Uterus (tissue), 4 donors: Measurements from ENCODE around the gene FCF1. TPM values are rescaled to one million over a fixed set of nuclear protein-coding genes. Genes with fewer than 3 reads are reported as not detected.
"Not testable (repeated sequence)": the region's sequence is repeated elsewhere in the genome, so short reads cannot be mapped to it uniquely, and the experiment has no call there.

Experiments
- DNase-seq, 2 donors: peaks; one replicate each; pipeline ENCODE4 v3.0.0-alpha.2; 2019 to 2020
- H3K27ac ChIP-seq, 2 donors: fragments of 200-600 bp; sonication (generic); 1 replicate in 1 of 2; 2 replicates in 1 of 2; pipeline ENCODE4 v1.5.1; 2016 to 2018
- H3K27me3 ChIP-seq, 2 donors: fragments of 200-600 bp; sonication (generic); one replicate each; pipeline ENCODE4 v1.5.1; 2018 to 2019; ENCODE audit warnings: control low read depth in 1 of 2
- H3K36me3 ChIP-seq, 2 donors: fragments of 200-600 bp; sonication (generic); one replicate each; pipeline ENCODE4 v1.5.1; 2019; ENCODE audit warnings: control low read depth in 1 of 2
- H3K4me1 ChIP-seq, 2 donors: fragments of 200-600 bp; sonication (generic); one replicate each; pipeline ENCODE4 v1.5.1; 2018 to 2019; ENCODE audit warnings: control low read depth in 1 of 2
- H3K4me3 ChIP-seq, 2 donors: fragments of 200-600 bp; sonication (generic); 1 replicate in 1 of 2; 2 replicates in 1 of 2; pipeline ENCODE4 v1.5.1; 2018 to 2019; ENCODE audit warnings: mild to moderate bottlenecking in 1 of 2
- H3K9me3 ChIP-seq, 2 donors: fragments of 200-600 bp; sonication (generic); one replicate each; pipeline ENCODE4 v1.5.1; 2019; ENCODE audit warnings: control low read depth in 1 of 2
- CTCF ChIP-seq, 4 experiments: fragments of 200-600 bp in 2 of 4; fragments of 450-650 bp in 2 of 4; sonication (generic) in 2 of 4; IDR thresholded peaks; one replicate each; pipeline ENCODE4 v1.5.1; 2016 to 2019; ENCODE audit warnings: antibody characterized with exemption in 4 of 4, mild to moderate bottlenecking in 2 of 4, moderate library complexity in 1 of 4
- POLR2A ChIP-seq, 2 donors: fragments of 450-650 bp; IDR thresholded peaks; one replicate each; pipeline ENCODE4 v1.6.1; 2016; ENCODE audit warnings: antibody characterized with exemption in 2 of 2, mild to moderate bottlenecking in 1 of 2, moderate library complexity in 1 of 2
- intact Hi-C: fragments of 100-400 bp; cut with DNase I; formaldehyde crosslinking; loops from one replicate; pipeline ENCODE4 v1.15.1; 2023; ENCODE audit warnings: low total_unique reads
- total RNA-seq, 4 donors: library from RNA; depleted of rRNA in 3 of 4; stranded (reverse); fragments of >200 nt in 3 of 4; gene quantifications; one replicate each; pipeline versions ENCODE4 v1.1.0 to v1.2.4, GENCODE V29; 2014 to 2023
- donor health status: DM: yes; HTN: yes; CAD: no.

The FCF1 gene
- total RNA-seq, 4 donors from 2014 or later = 6.4 to 116 (median 46.6) TPM

- Histone ChIP-seq H3K36me3 (no peaks in the 10 kb centered on the region), H3K27me3 (no peaks in the 10 kb centered on the region), H3K4me3 (no peak overlapping the region), H3K4me1 (no peaks in the 10 kb centered on the region), H3K9me3 (no peaks in the 10 kb centered on the region), H3K27ac (no peak overlapping the region)
- no peak for DNase-seq
- intact Hi-C loops = no loop called here
- no peak for TF ChIP-seq CTCF (IDR thresholded peaks at IDR 0.05)
- TF ChIP-seq POLR2A (IDR thresholded peaks at IDR 0.05) = no peak
Measured at GRCh38 chr14:74747237-74747636, 34.3 kb downstream of the FCF1 start.

GRCh38 chr14:74754157-74754556 is 41.2 kb downstream of the FCF1 start:
- H3K27ac ChIP-seq = no peak overlapping the region
- H3K9me3 ChIP-seq = peaks cover 0 to 4% of the 10 kb centered on the region in 2 donors
- intact Hi-C loops = no loop called here
- no peak overlapping the region for H3K4me3 ChIP-seq
- no peaks in the 10 kb centered on the region for H3K4me1 ChIP-seq
- no peaks in the 10 kb centered on the region for H3K36me3 ChIP-seq
- no peak for DNase-seq
- TF ChIP-seq CTCF (IDR thresholded peaks at IDR 0.05) = no peak
- TF ChIP-seq POLR2A (IDR thresholded peaks at IDR 0.05) = no peak
- H3K27me3 ChIP-seq = no peaks in the 10 kb centered on the region

DNA sequence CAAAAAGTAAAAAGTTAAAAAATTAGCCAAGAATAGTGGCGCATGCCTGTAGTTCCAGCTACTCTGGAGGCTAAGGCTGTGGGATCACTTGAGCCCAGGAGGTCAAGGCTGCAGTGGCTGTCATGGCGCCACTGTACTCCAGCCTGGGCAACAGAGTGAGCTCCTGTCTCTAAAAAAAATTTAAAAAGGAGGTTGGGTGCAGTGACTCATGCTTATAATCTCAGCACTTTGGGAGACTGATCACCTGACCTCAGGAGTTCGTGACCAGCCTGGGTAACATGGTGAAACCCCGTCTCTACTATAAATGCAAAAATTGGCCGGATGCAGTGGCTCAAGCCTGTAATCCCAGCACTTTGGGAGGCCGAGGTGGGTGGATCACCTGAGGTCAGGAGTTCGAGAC is 42.0 kb downstream of the FCF1 start:
- intact Hi-C loops = no loop called here
- no peak for DNase-seq
- Histone ChIP-seq H3K27ac (no peak overlapping the region), H3K4me3 (no peak overlapping the region), H3K36me3 (no peaks in the 10 kb centered on the region), H3K27me3 (no peaks in the 10 kb centered on the region), H3K4me1 (no peaks in the 10 kb centered on the region), H3K9me3 (peaks cover 0 to 4% of the 10 kb centered on the region in 2 donors)
- no peak for TF ChIP-seq CTCF (IDR thresholded peaks at IDR 0.05)
- no peak for TF ChIP-seq POLR2A (IDR thresholded peaks at IDR 0.05)

GRCh38 chr14:74756326-74756725 is 43.4 kb downstream of the FCF1 start:
- no peak overlapping the region for H3K4me3 ChIP-seq
- no peaks in the 10 kb centered on the region for H3K4me1 ChIP-seq
- no peak overlapping the region for H3K27ac ChIP-seq
- H3K27me3 ChIP-seq = no peaks in the 10 kb centered on the region
- intact Hi-C loops = no loop called here
- no peak for TF ChIP-seq POLR2A (IDR thresholded peaks at IDR 0.05)
- no peak for TF ChIP-seq CTCF (IDR thresholded peaks at IDR 0.05)
- no peaks in the 10 kb centered on the region for H3K36me3 ChIP-seq
- peaks cover 0 to 4% of the 10 kb centered on the region in 2 donors for H3K9me3 ChIP-seq
- no peak for DNase-seq

GRCh38 chr14:74758505-74758904 is 45.6 kb downstream of the FCF1 start:
- H3K9me3 ChIP-seq, H3K27ac ChIP-seq, DNase-seq, H3K27me3 ChIP-seq, intact Hi-C loops, H3K4me3 ChIP-seq, H3K4me1 ChIP-seq, H3K36me3 ChIP-seq: not testable (repeated sequence)
